GM12878 (cell line): ENCODE data around the gene ELOA. TPM values are rescaled to one million over a fixed set of nuclear protein-coding genes. Genes with fewer than 3 reads are reported as not detected.

Experiments
- CBX3 ChIP-seq: fragments of 200-600 bp; sonication (generic); IDR thresholded peaks from 2 replicates; pipeline ENCODE4 v1.6.1; 2016; ENCODE audit warnings: low read depth, borderline replicate concordance
- CEBPB ChIP-seq, 2 experiments: fragments of 150-350 bp in 1 of 2; IDR thresholded peaks; 2 replicates each; pipeline ENCODE4 v1.6.1; 2012 to 2014; ENCODE audit warnings: low read depth in 2 of 2, low read length in 2 of 2, borderline replicate concordance in 1 of 2, inconsistent platforms in 1 of 2
- DPF2 ChIP-seq: fragments of 450-650 bp; IDR thresholded peaks from 2 replicates; pipeline ENCODE4 v1.6.1; 2017; ENCODE audit warnings: mild to moderate bottlenecking
- EZH2 ChIP-seq: IDR thresholded peaks from 2 replicates; pipeline ENCODE4 v1.6.1; 2012; ENCODE audit warnings: low read depth, mild to moderate bottlenecking, control low read depth, inconsistent platforms, low read length, borderline replicate concordance; ENCODE audit not compliant: control insufficient read depth
- FOXK2 ChIP-seq: fragments of 450-650 bp; IDR thresholded peaks from 2 replicates; pipeline ENCODE4 v1.6.1; 2017; ENCODE audit warnings: mild to moderate bottlenecking, moderate library complexity
- KDM1A ChIP-seq: fragments of 200-600 bp; sonication (generic); IDR thresholded peaks from 2 replicates; pipeline ENCODE4 v1.6.1; 2016; ENCODE audit warnings: borderline replicate concordance
- MYC ChIP-seq: IDR thresholded peaks from 2 replicates; pipeline ENCODE4 v1.6.1; 2011; ENCODE audit warnings: mild to moderate bottlenecking, low read length, moderate library complexity, inconsistent platforms; ENCODE audit not compliant: insufficient read depth, insufficient replicate concordance, insufficient read length, severe bottlenecking
- NFXL1 ChIP-seq: fragments of 450-650 bp; IDR thresholded peaks from 2 replicates; pipeline ENCODE4 v1.6.1; 2017; ENCODE audit warnings: antibody characterized with exemption, mild to moderate bottlenecking, borderline replicate concordance
- NFYA ChIP-seq: IDR thresholded peaks from 2 replicates; pipeline ENCODE4 v1.6.1; 2011; ENCODE audit warnings: low read depth, mild to moderate bottlenecking, low read length, improper control_type of control experiment, borderline replicate concordance
- NR2C2 ChIP-seq: IDR thresholded peaks from 2 replicates; pipeline ENCODE4 v1.6.1; 2011; ENCODE audit warnings: borderline replicate concordance, low read depth; ENCODE audit not compliant: control insufficient read depth, insufficient read length
- NRF1 ChIP-seq: conservative IDR thresholded peaks from 2 replicates; pipeline ENCODE4 v1.6.1; 2011; ENCODE audit warnings: mild to moderate bottlenecking, low read depth, low read length, improper control_type of control experiment
- PBX3 ChIP-seq: IDR thresholded peaks from 2 replicates; pipeline ENCODE4 v1.6.1; 2011; ENCODE audit warnings: mild to moderate bottlenecking, low read depth, low read length, moderate library complexity; ENCODE audit not compliant: insufficient replicate concordance
- PRDM15 ChIP-seq: fragments of 450-650 bp; formaldehyde crosslinking; IDR thresholded peaks from 2 replicates; pipeline ENCODE4 v1.4.0; 2020; ENCODE audit warnings: mild to moderate bottlenecking, moderate library complexity
- RELA ChIP-seq: fragments of 450-650 bp; IDR thresholded peaks from 2 replicates; pipeline ENCODE4 v1.8.0; 2014; ENCODE audit warnings: borderline replicate concordance; ENCODE audit not compliant: partially characterized antibody
- SKIL ChIP-seq: fragments of 450-650 bp; IDR thresholded peaks from 2 replicates; pipeline ENCODE4 v1.6.1; 2017; ENCODE audit warnings: mild to moderate bottlenecking, low read depth, inconsistent platforms; ENCODE audit not compliant: poor library complexity, severe bottlenecking
- SMC3 ChIP-seq: IDR thresholded peaks from 2 replicates; pipeline ENCODE4 v1.6.1; 2011; ENCODE audit warnings: low read length, improper control_type of control experiment, borderline replicate concordance
- SRF ChIP-seq, 2 experiments: IDR thresholded peaks; 2 replicates each; pipeline ENCODE4 v1.6.1; 2011; ENCODE audit warnings: low read depth in 2 of 2, low read length in 2 of 2, mild to moderate bottlenecking in 1 of 2, moderate library complexity in 1 of 2
- TCF7 ChIP-seq: IDR thresholded peaks from 2 replicates; pipeline ENCODE4 v1.6.1; 2014; ENCODE audit warnings: antibody characterized with exemption, borderline replicate concordance
- USF2 ChIP-seq: IDR thresholded peaks from 2 replicates; pipeline ENCODE4 v1.6.1; 2011; ENCODE audit warnings: low read depth, low read length, improper control_type of control experiment, borderline replicate concordance
- YBX1 ChIP-seq: fragments of 450-650 bp; IDR thresholded peaks from 2 replicates; pipeline ENCODE4 v1.6.1; 2016; ENCODE audit warnings: antibody characterized with exemption
- ZBED1 ChIP-seq: IDR thresholded peaks from 2 replicates; pipeline ENCODE4 v1.6.1; 2016; ENCODE audit warnings: borderline replicate concordance
- ZNF207 ChIP-seq: fragments of 450-650 bp; IDR thresholded peaks from 2 replicates; pipeline ENCODE4 v1.6.1; 2014; ENCODE audit warnings: antibody characterized with exemption, mild to moderate bottlenecking, borderline replicate concordance
- polyA plus RNA-seq, 11 experiments: library from polyadenylated mRNA; depleted of rRNA in 4 of 11; unstranded in 6 of 11; stranded (reverse) in 5 of 11; fragments of >200 nt; fragmentation: Nextera tagmentation in 4 of 11; fragmentation: Illumina TruSeq in 1 of 11; extraction: Ambion mirVana in 4 of 11; extraction: Trizol in 1 of 11; gene quantifications; 1 replicate in 1 of 11; 2 replicates in 10 of 11; pipeline versions ENCODE4 v1.2.1 to v1.2.3, GENCODE V29; 2011 to 2016; ENCODE audit warnings: inconsistent platforms in 2 of 11, missing spikeins in 2 of 11, low read depth in 1 of 11
- total RNA-seq, 4 experiments: library from RNA; depleted of rRNA in 3 of 4; stranded (reverse); fragments of >200 nt in 3 of 4; fragmentation: Illumina TruSeq in 1 of 4; extraction: Trizol in 1 of 4; gene quantifications; 2 replicates each; pipeline versions ENCODE4 v1.2.1 to v1.2.3, GENCODE V29; 2013 to 2021

Gene ELOA
- total and polyA plus RNA-seq, 10 of the 15 experiments (the other 5 are each of a cell fraction or from before 2014, with no cell fraction given), result 20.1 to 63.6 (median 39.8) TPM

GRCh38 chr1:23720256-23720995 lies 22.8 kb upstream of the ELOA start (continued):
- TF ChIP-seq FOXK2 (no peak), NFYA (no peak), SKIL (peak; percentile 28), ZNF207 (0 out of 2 replicates have a peak, but pooled peaks have one; percentile 39), CEBPB (IDR thresholded peaks at IDR 0.05; ENCODE audit: borderline replicate concordance in 1 of 2, low read depth in 2 of 2, low read length in 2 of 2) (0 out of 4 replicates have a peak, but pooled peaks of 1 of the 2 experiments have one; percentile 56), SRF (IDR thresholded peaks at IDR 0.05; ENCODE audit: low read depth in 2 of 2, low read length in 2 of 2) (no peak), NRF1 (no peak), YBX1 (no peak), CBX3 (no peak), USF2 (no peak), PRDM15 (CRISPR knock-in tag) (no peak), SMC3 (peak; percentile 15; the same call in 1 of the 2 replicates), DPF2 (peak; percentile 90), NR2C2 (no peak), RELA (peak; percentile 91), NFXL1 (no peak), MYC (no peak), ZBED1 (peak; percentile 56; the same call in 1 of the 2 replicates), PBX3 (no peak), EZH2 (no peak), KDM1A (no peak), TCF7 (0 out of 2 replicates have a peak, but pooled peaks have one; percentile 30)
